Activated naive CD8-positive, alpha-beta T cell treated with anti-CD3 and anti-CD28 coated beads, Interleukin-2, amount 50 U/mL, for 16 hours (primary cell): ENCODE data around the gene COL4A6.
"Not testable (repeated sequence)": the region's sequence is repeated elsewhere in the genome, so short reads cannot be mapped to it uniquely, and the experiment has no call there.

ENCODE experiments used
- DNase-seq: peaks from one replicate; pipeline ENCODE4 v3.0.0-alpha.2; 2020; ENCODE audit warnings: low read depth, low spot score

The COL4A6 gene

GRCh38 chrX:108399418-108400165 lies 38.6 kb downstream of the COL4A6 start:
- no peak for DNase-seq

GRCh38 chrX:108397627-108398391 lies 40.4 kb downstream of the COL4A6 start:
- no peak for DNase-seq

GRCh38 chrX:108396986-108397385 lies 41.2 kb downstream of the COL4A6 start:
- no peak for DNase-seq

- no peak for DNase-seq
Measured at GRCh38 chrX:108396188-108396891, 41.9 kb downstream of the COL4A6 start.

- not testable (repeated sequence) for DNase-seq
Measured at GRCh38 chrX:108390976-108391717, 47.1 kb downstream of the COL4A6 start.

GRCh38 chrX:108384783-108385182 lies 53.4 kb downstream of the COL4A6 start:
- DNase-seq: no peak

GRCh38 chrX:108380222-108380621 lies 58.0 kb downstream of the COL4A6 start:
- DNase-seq: no peak

- not testable (repeated sequence) for DNase-seq
Measured at GRCh38 chrX:108376821-108377220, 61.4 kb downstream of the COL4A6 start.

GRCh38 chrX:108375591-108375990 lies 62.6 kb downstream of the COL4A6 start:
- DNase-seq: not testable (repeated sequence)

- no peak for DNase-seq
Measured at GRCh38 chrX:108366644-108367406, 71.4 kb downstream of the COL4A6 start.

- DNase-seq: no peak
Measured at GRCh38 chrX:108362026-108362425, 76.2 kb downstream of the COL4A6 start.

GRCh38 chrX:108361316-108361715 lies 76.9 kb downstream of the COL4A6 start:
- no peak for DNase-seq

GRCh38 chrX:108359806-108360602 lies 78.2 kb downstream of the COL4A6 start:
- no peak for DNase-seq

GRCh38 chrX:108353452-108353851 lies 84.8 kb downstream of the COL4A6 start:
- DNase-seq: no peak

- DNase-seq: no peak
Measured at GRCh38 chrX:108349210-108349609, 89.0 kb downstream of the COL4A6 start.

GRCh38 chrX:108348525-108348924 lies 89.7 kb downstream of the COL4A6 start:
- no peak for DNase-seq

GRCh38 chrX:108347800-108348199 lies 90.4 kb downstream of the COL4A6 start:
- no peak for DNase-seq

GRCh38 chrX:108344216-108344615 lies 94.0 kb downstream of the COL4A6 start:
- DNase-seq: no peak

- no peak for DNase-seq
Measured at GRCh38 chrX:108341947-108342346, 96.3 kb downstream of the COL4A6 start.

GRCh38 chrX:108332281-108332680 lies 105.9 kb downstream of the COL4A6 start:
- DNase-seq: no peak
